Activated naive CD4-positive, alpha-beta T cell treated with anti-CD3 and anti-CD28 coated beads for 36 hours (primary cell): ENCODE data around the gene AUTS2. TPM values are rescaled to one million over a fixed set of nuclear protein-coding genes. Genes with fewer than 3 reads are reported as not detected.

Experiments used
- CTCF ChIA-PET: fragments of 350-600 bp; sonication (Branson Sonifier 250); formaldehyde crosslinking; loops from one replicate; lab custom pipeline; 2021; ENCODE audit warnings: antibody characterized with exemption; lab: Charles Lee
- DNase-seq: peaks from one replicate; pipeline ENCODE4 v3.0.0-alpha.2; 2020
- H3K27ac Mint-ChIP-seq: one replicate; pipeline ENCODE4 v1.8.0; 2021; ENCODE audit warnings: mild to moderate bottlenecking, mixed read lengths
- H3K27me3 Mint-ChIP-seq: one replicate; pipeline ENCODE4 v1.8.0; 2021; ENCODE audit warnings: low read depth, mixed read lengths
- H3K36me3 Mint-ChIP-seq: one replicate; pipeline ENCODE4 v1.8.0; 2021; ENCODE audit warnings: low read depth, mixed read lengths
- H3K4me1 Mint-ChIP-seq: one replicate; pipeline ENCODE4 v1.8.0; 2021; ENCODE audit warnings: low read depth, mixed read lengths
- H3K4me3 Mint-ChIP-seq: one replicate; pipeline ENCODE4 v1.8.0; 2021; ENCODE audit warnings: mild to moderate bottlenecking, moderate library complexity, mixed read lengths
- H3K9me3 Mint-ChIP-seq: one replicate; pipeline ENCODE4 v1.8.0; 2021; ENCODE audit warnings: mixed read lengths
- intact Hi-C: fragments of 100-400 bp; cut with micrococcal nuclease; formaldehyde crosslinking; loops from one replicate; pipeline ENCODE4 v1.15.1; 2023
- total RNA-seq, 2 experiments: library from RNA; stranded (reverse); gene quantifications; one replicate each; pipeline ENCODE4 v1.2.3, GENCODE V29; 2021

AUTS2 gene
- total RNA-seq, 2 experiments from 2014 or later: 0.79 to 1.1 TPM

GRCh38 chr7:70189776-70190175 is 591.5 kb downstream of the AUTS2 start:
- no peaks in the 10 kb centered on the region for H3K36me3 Mint-ChIP-seq
- CTCF ChIA-PET: no interaction called here
- intact Hi-C loops: no loop called here
- no peaks in the 10 kb centered on the region for H3K4me1 Mint-ChIP-seq
- no peaks in the 10 kb centered on the region for H3K9me3 Mint-ChIP-seq
- no peak overlapping the region for H3K27ac Mint-ChIP-seq
- no peaks in the 10 kb centered on the region for H3K27me3 Mint-ChIP-seq
- no peak overlapping the region for H3K4me3 Mint-ChIP-seq
- DNase-seq: no peak

- no peak for DNase-seq
- CTCF ChIA-PET: no interaction called here
- H3K9me3 Mint-ChIP-seq: no peaks in the 10 kb centered on the region
- H3K36me3 Mint-ChIP-seq: no peaks in the 10 kb centered on the region
- H3K27me3 Mint-ChIP-seq: no peaks in the 10 kb centered on the region
- H3K4me1 Mint-ChIP-seq: no peaks in the 10 kb centered on the region
- no peak overlapping the region for H3K4me3 Mint-ChIP-seq
- intact Hi-C loops: no loop called here
- H3K27ac Mint-ChIP-seq: no peak overlapping the region
Observed at GRCh38 chr7:70190281-70190680, 592.0 kb downstream of the AUTS2 start.

- CTCF ChIA-PET: interaction anchor here (0.6 to 1.1 kb wide), 2 partner anchors 8 to 12 kb away, joined by 3 read pairs; no protein-coding TSS in a partner anchor
- Mint-ChIP-seq H3K4me1 (no peaks in the 10 kb centered on the region), H3K27ac (no peak overlapping the region), H3K4me3 (no peak overlapping the region), H3K27me3 (no peaks in the 10 kb centered on the region), H3K9me3 (no peaks in the 10 kb centered on the region), H3K36me3 (no peaks in the 10 kb centered on the region)
- DNase-seq: no peak
- intact Hi-C loops: no loop called here
Observed at GRCh38 chr7:70193514-70193913, 595.2 kb downstream of the AUTS2 start.

- H3K4me1 Mint-ChIP-seq: no peaks in the 10 kb centered on the region
- no peak overlapping the region for H3K27ac Mint-ChIP-seq
- H3K36me3 Mint-ChIP-seq: no peaks in the 10 kb centered on the region
- intact Hi-C loops: no loop called here
- no peaks in the 10 kb centered on the region for H3K27me3 Mint-ChIP-seq
- peaks cover 2% of the 10 kb centered on the region for H3K9me3 Mint-ChIP-seq
- CTCF ChIA-PET: no interaction called here
- DNase-seq: no peak
- no peak overlapping the region for H3K4me3 Mint-ChIP-seq
Observed at GRCh38 chr7:70208236-70209063, 610.2 kb downstream of the AUTS2 start.

- CTCF ChIA-PET: no interaction called here
- Mint-ChIP-seq H3K4me3 (no peak overlapping the region), H3K36me3 (no peaks in the 10 kb centered on the region), H3K27me3 (no peaks in the 10 kb centered on the region), H3K27ac (no peak overlapping the region), H3K4me1 (no peaks in the 10 kb centered on the region), H3K9me3 (peaks cover 2% of the 10 kb centered on the region)
- no peak for DNase-seq
- intact Hi-C loops: no loop called here
Observed at GRCh38 chr7:70210200-70210935, 612.1 kb downstream of the AUTS2 start.

- Mint-ChIP-seq H3K4me3 (no peak overlapping the region), H3K4me1 (no peaks in the 10 kb centered on the region), H3K27me3 (no peaks in the 10 kb centered on the region), H3K36me3 (no peaks in the 10 kb centered on the region), H3K9me3 (peaks cover 2% of the 10 kb centered on the region), H3K27ac (no peak overlapping the region)
- CTCF ChIA-PET: no interaction called here
- no peak for DNase-seq
- intact Hi-C loops: no loop called here
Observed at GRCh38 chr7:70210936-70211310, 612.6 kb downstream of the AUTS2 start.

- Mint-ChIP-seq H3K4me1 (no peaks in the 10 kb centered on the region), H3K9me3 (peaks cover 2% of the 10 kb centered on the region), H3K27me3 (no peaks in the 10 kb centered on the region), H3K36me3 (no peaks in the 10 kb centered on the region), H3K27ac (no peak overlapping the region), H3K4me3 (no peak overlapping the region)
- DNase-seq: no peak
- CTCF ChIA-PET: no interaction called here
- intact Hi-C loops: no loop called here
Observed at GRCh38 chr7:70212281-70212680, 614.0 kb downstream of the AUTS2 start.

- no peak overlapping the region for H3K27ac Mint-ChIP-seq
- H3K4me1 Mint-ChIP-seq: no peaks in the 10 kb centered on the region
- H3K36me3 Mint-ChIP-seq: no peaks in the 10 kb centered on the region
- no peaks in the 10 kb centered on the region for H3K27me3 Mint-ChIP-seq
- no peak overlapping the region for H3K4me3 Mint-ChIP-seq
- CTCF ChIA-PET: interaction anchor here (0.6 kb wide), 1 partner anchor 60 kb away, joined by 3 read pairs; no protein-coding TSS in a partner anchor
- no peak for DNase-seq
- peaks cover 2% of the 10 kb centered on the region for H3K9me3 Mint-ChIP-seq
- intact Hi-C loops: no loop called here
Observed at GRCh38 chr7:70214071-70214470, 615.8 kb downstream of the AUTS2 start.

GRCh38 chr7:70215491-70215890 is 617.2 kb downstream of the AUTS2 start:
- Mint-ChIP-seq H3K36me3 (no peaks in the 10 kb centered on the region), H3K4me1 (no peaks in the 10 kb centered on the region), H3K27me3 (no peaks in the 10 kb centered on the region), H3K27ac (no peak overlapping the region), H3K4me3 (no peak overlapping the region), H3K9me3 (peaks cover 2% of the 10 kb centered on the region)
- intact Hi-C loops: no loop called here
- DNase-seq: no peak
- CTCF ChIA-PET: no interaction called here

- CTCF ChIA-PET: no interaction called here
- intact Hi-C loops: loop anchor here (2.0 kb wide), 1 partner anchor 19 kb away; no protein-coding TSS in a partner anchor
Observed at GRCh38 chr7:70217571-70217970, 619.3 kb downstream of the AUTS2 start.

GRCh38 chr7:70218006-70218405 is 619.7 kb downstream of the AUTS2 start:
- no peak for DNase-seq
- Mint-ChIP-seq H3K27ac (no peak overlapping the region), H3K4me3 (no peak overlapping the region), H3K9me3 (no peaks in the 10 kb centered on the region), H3K4me1 (no peaks in the 10 kb centered on the region), H3K36me3 (no peaks in the 10 kb centered on the region), H3K27me3 (no peaks in the 10 kb centered on the region)
- intact Hi-C loops: no loop called here
- CTCF ChIA-PET: no interaction called here

More at GRCh38 chr7:70217571-70217970, 619.3 kb downstream of the AUTS2 start:
- H3K27me3 Mint-ChIP-seq: no peaks in the 10 kb centered on the region
- no peak overlapping the region for H3K27ac Mint-ChIP-seq
- H3K4me3 Mint-ChIP-seq: no peak overlapping the region
- H3K36me3 Mint-ChIP-seq: no peaks in the 10 kb centered on the region
- H3K9me3 Mint-ChIP-seq: no peaks in the 10 kb centered on the region
- no peaks in the 10 kb centered on the region for H3K4me1 Mint-ChIP-seq
- DNase-seq: no peak

- no peaks in the 10 kb centered on the region for H3K4me1 Mint-ChIP-seq
- CTCF ChIA-PET: no interaction called here
- no peak overlapping the region for H3K4me3 Mint-ChIP-seq
- H3K36me3 Mint-ChIP-seq: no peaks in the 10 kb centered on the region
- no peaks in the 10 kb centered on the region for H3K9me3 Mint-ChIP-seq
- intact Hi-C loops: no loop called here
- DNase-seq: no peak
- no peak overlapping the region for H3K27ac Mint-ChIP-seq
- H3K27me3 Mint-ChIP-seq: no peaks in the 10 kb centered on the region
Observed at GRCh38 chr7:70219061-70219460, 620.8 kb downstream of the AUTS2 start.

GRCh38 chr7:70229242-70229641 is 631.0 kb downstream of the AUTS2 start:
- DNase-seq: no peak
- Mint-ChIP-seq H3K4me1 (no peaks in the 10 kb centered on the region), H3K9me3 (peaks cover 23% of the 10 kb centered on the region), H3K27me3 (no peaks in the 10 kb centered on the region), H3K36me3 (no peaks in the 10 kb centered on the region), H3K27ac (no peak overlapping the region), H3K4me3 (no peak overlapping the region)
- intact Hi-C loops: no loop called here
- CTCF ChIA-PET: no interaction called here
